Neural progenitor cell (in vitro differentiated cells): Measurements from ENCODE around the gene SPOPL.

ENCODE experiments used
- CTCF ChIP-seq: fragments of 200-600 bp; sonication (generic); IDR thresholded peaks from 2 replicates; pipeline ENCODE4 v1.5.1; 2017; ENCODE audit warnings: antibody characterized with exemption, mild to moderate bottlenecking
- EZH2 ChIP-seq: fragments of 200-600 bp; sonication (generic); IDR thresholded peaks from 2 replicates; pipeline ENCODE4 v1.6.1; 2017; ENCODE audit warnings: antibody characterized with exemption, mild to moderate bottlenecking, moderate library complexity
- EZH2phosphoT487 ChIP-seq: fragments of 200-600 bp; sonication (generic); IDR thresholded peaks from 2 replicates; pipeline ENCODE4 v1.6.1; 2017; ENCODE audit warnings: antibody characterized with exemption

- TF ChIP-seq CTCF (no peak), EZH2 (no peak), EZH2phosphoT487 (no peak)
These were observed 25.4 kb upstream of the SPOPL start for GRCh38 chr2:138476186-138476585.
